ENCODE measurements around the gene L3MBTL4. TPM values are rescaled to one million over a fixed set of nuclear protein-coding genes. Genes with fewer than 3 reads are reported as not detected.

L3MBTL4 gene
- total and polyA plus RNA-seq, 9 donors, result 4.2 to 79.1 (median 23.7) TPM

DNA sequence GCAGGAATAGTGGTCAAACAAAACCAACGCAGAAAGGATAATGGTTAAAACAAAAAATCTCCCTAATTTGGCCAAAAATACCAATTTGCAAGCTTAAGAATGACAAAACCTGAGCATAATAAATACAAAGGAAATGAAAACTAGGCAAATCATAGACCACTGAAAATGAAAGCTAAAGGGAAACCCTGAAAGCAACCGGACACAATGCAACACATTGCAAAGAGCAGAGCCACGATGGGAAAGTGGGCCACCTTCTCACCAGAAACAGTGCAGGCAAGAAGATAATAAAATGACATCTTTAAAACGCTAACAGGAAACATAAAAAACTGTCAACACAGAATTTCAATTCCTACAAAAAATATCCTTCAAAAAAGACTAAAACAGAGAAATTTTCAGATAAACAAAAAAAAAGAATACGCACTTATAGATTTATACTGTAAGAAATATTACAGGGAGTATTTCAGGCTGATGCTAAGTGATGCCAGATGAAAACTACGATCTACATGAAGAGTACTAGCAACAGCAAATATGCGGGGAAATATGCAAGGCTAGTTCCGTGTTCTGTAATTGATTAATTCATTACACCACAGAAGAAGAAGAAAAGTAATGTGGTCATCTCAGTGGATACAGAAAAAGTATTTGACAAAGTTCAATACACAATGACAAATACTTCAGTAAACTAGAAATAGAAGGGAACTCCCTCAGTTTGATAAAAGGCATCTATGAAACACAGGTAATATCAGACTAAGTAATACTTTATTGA lies 239.5 kb downstream of the L3MBTL4 start:
- Histone ChIP-seq H3K4me1 (ENCODE audit: insufficient read depth) (no peaks in the 10 kb centered on the region), H3K27ac (no peak overlapping the region), H3K27me3 (no peaks in the 10 kb centered on the region), H3K4me3 (no peak overlapping the region), H3K36me3 (no peaks in the 10 kb centered on the region), H3K9me3 (no peaks in the 10 kb centered on the region)
- 86 to 92% (median 91%) methylated on average over 8 of the region's 8 CpGs for WGBS, 3 donors
- intact Hi-C loops (cut with DNase I), result no loop called here
- no peak for DNase-seq
- no peak for TF ChIP-seq POLR2A (IDR thresholded peaks at IDR 0.05)
- TF ChIP-seq, protein P1, sequence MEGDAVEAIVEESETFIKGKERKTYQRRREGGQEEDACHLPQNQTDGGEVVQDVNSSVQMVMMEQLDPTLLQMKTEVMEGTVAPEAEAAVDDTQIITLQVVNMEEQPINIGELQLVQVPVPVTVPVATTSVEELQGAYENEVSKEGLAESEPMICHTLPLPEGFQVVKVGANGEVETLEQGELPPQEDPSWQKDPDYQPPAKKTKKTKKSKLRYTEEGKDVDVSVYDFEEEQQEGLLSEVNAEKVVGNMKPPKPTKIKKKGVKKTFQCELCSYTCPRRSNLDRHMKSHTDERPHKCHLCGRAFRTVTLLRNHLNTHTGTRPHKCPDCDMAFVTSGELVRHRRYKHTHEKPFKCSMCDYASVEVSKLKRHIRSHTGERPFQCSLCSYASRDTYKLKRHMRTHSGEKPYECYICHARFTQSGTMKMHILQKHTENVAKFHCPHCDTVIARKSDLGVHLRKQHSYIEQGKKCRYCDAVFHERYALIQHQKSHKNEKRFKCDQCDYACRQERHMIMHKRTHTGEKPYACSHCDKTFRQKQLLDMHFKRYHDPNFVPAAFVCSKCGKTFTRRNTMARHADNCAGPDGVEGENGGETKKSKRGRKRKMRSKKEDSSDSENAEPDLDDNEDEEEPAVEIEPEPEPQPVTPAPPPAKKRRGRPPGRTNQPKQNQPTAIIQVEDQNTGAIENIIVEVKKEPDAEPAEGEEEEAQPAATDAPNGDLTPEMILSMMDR (IDR thresholded peaks at IDR 0.05), result no peak
- no peak for TF ChIP-seq EP300 (IDR thresholded peaks at IDR 0.05)

DNA sequence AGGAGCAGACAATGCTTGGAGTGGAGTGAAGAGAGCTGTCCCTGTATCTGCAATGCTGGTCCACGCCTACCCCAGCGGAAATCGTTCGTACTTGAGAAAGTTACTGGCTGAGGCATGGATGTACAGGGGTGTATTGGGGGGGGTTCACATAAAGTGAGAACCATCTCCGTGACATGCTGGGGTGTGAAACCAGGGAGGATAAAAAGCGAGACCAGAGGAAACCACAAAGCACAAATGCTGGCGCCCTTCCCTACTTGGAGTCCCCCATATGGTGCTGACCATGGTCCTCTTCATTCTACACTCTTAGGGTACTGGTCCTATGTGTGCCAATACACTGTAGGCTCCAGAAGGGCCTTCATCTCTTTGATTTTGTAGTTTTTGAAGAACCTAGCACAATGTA lies 244.1 kb downstream of the L3MBTL4 start:
- Histone ChIP-seq H3K9me3 (no peaks in the 10 kb centered on the region), H3K27me3 (no peaks in the 10 kb centered on the region), H3K4me3 (no peak overlapping the region), H3K27ac (no peak overlapping the region), H3K36me3 (no peaks in the 10 kb centered on the region), H3K4me1 (ENCODE audit: insufficient read depth) (no peaks in the 10 kb centered on the region)
- WGBS, 3 donors, result 91 to 95% (median 95%) methylated on average over 7 of the region's 7 CpGs
- no peak for TF ChIP-seq EP300 (IDR thresholded peaks at IDR 0.05)
- TF ChIP-seq, protein P1 (IDR thresholded peaks at IDR 0.05), result no peak
- no peak for TF ChIP-seq POLR2A (IDR thresholded peaks at IDR 0.05)
- intact Hi-C loops (cut with DNase I), result no loop called here
- no peak for DNase-seq

DNA sequence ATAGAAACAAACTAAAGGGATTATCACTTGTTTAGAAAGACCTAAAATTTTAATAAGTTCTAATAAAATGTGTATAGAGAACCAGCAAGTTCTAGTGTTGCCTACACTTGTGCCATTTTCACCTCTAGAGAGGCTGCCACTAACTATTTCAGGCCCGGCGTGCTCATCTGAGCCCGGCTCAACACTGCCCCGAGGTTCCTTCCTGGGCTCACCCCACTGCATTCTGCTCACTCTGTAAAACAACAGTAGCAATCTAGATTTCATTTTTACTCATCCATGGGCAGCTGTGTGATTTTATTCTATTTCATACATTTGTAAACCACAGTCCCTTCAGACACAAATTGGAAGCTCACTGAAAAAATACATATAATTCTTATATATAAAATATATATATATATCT lies 253.2 kb downstream of the L3MBTL4 start:
- Histone ChIP-seq H3K27ac (no peak overlapping the region), H3K4me1 (ENCODE audit: insufficient read depth) (no peaks in the 10 kb centered on the region), H3K36me3 (no peaks in the 10 kb centered on the region), H3K4me3 (no peak overlapping the region), H3K9me3 (no peaks in the 10 kb centered on the region), H3K27me3 (no peaks in the 10 kb centered on the region)
- DNase-seq, result no peak
- TF ChIP-seq EP300 (IDR thresholded peaks at IDR 0.05) (no peak), POLR2A (IDR thresholded peaks at IDR 0.05) (no peak)
- TF ChIP-seq, protein P1 (IDR thresholded peaks at IDR 0.05), result no peak
- intact Hi-C loops (cut with DNase I), result no loop called here
- WGBS, 3 donors, result 93 to 96% (median 94%) methylated on average over 4 of the region's 4 CpGs

DNA sequence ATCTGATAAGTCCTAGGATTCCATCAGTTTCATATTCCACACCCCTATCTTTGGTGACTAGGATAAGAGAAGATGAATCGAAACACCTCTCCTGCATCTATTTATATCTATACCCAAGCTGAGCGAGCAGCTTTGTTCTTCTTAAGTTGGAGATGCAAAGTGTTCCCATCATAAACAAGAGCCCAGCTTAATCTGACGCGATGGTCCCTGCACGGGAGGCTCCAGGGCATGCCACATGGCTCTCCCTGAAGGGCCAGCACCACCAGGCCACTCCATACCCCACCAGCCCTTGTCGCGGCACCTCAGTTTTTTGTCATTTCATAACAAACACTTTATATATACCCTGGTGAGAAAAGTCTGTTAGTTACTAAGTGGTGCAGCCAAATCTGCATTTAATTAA lies 255.3 kb downstream of the L3MBTL4 start:
- TF ChIP-seq POLR2A (IDR thresholded peaks at IDR 0.05), result no peak
- TF ChIP-seq, protein P1 (IDR thresholded peaks at IDR 0.05), result no peak
- no peak for TF ChIP-seq EP300 (IDR thresholded peaks at IDR 0.05)
- Histone ChIP-seq H3K4me1 (ENCODE audit: insufficient read depth) (no peaks in the 10 kb centered on the region), H3K4me3 (no peak overlapping the region), H3K27ac (no peak overlapping the region), H3K9me3 (no peaks in the 10 kb centered on the region), H3K27me3 (no peaks in the 10 kb centered on the region), H3K36me3 (no peaks in the 10 kb centered on the region)
- 95 to 96% (median 96%) methylated on average over 7 of the region's 7 CpGs for WGBS, 3 donors
- DNase-seq, result no peak
- intact Hi-C loops (cut with DNase I), result no loop called here
